Measurements from ENCODE around the gene PTPRF. TPM values are rescaled to one million over a fixed set of nuclear protein-coding genes. Genes with fewer than 3 reads are reported as not detected.

The PTPRF gene
- total RNA-seq, 1 experiment from 2014 or later: 64.1 TPM

DNA sequence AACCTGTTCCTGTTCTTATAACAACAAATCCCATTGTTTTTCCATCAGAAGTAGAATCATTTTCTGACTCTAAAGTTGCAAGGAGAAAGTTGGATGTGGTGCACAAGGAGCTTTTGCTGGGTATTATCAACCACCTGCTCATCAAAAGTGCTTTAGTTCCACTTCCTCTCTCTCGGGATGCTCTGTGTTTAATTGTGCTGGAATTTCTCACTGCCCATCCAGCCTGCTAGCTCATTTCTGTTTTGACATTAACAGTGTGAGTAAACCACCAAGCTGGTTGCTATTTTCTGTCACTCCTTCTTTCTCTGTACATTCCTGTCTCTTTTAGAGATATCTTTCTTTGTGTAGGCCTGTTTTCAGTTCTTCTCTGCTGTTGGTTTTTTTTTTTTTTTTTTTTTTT is 125.3 kb downstream of the PTPRF start:
- Histone ChIP-seq H3K27me3 (ENCODE audit: control insufficient read depth, insufficient read depth, low read length) (no peaks in the 10 kb centered on the region), H3K4me3 (ENCODE audit: insufficient read depth, low read depth, low read length) (no peak overlapping the region), H3K36me3 (replicated peaks; ENCODE audit: control insufficient read depth, insufficient read depth, low read length) (peaks cover 30% of the 10 kb centered on the region)
- no peak for DNase-seq

GRCh38 chr1:43659212-43660166 is 128.8 kb downstream of the PTPRF start:
- Histone ChIP-seq H3K27me3 (ENCODE audit: control insufficient read depth, insufficient read depth, low read length) (no peaks in the 10 kb centered on the region), H3K4me3 (ENCODE audit: insufficient read depth, low read depth, low read length) (no peak overlapping the region)

GRCh38 chr1:43660355-43660754 is 129.7 kb downstream of the PTPRF start:
- DNase-seq: peak; percentile 74
- no peak overlapping the region for H3K4me3 ChIP-seq (ENCODE audit: insufficient read depth, low read depth, low read length)
- peaks cover 39% of the 10 kb centered on the region for H3K36me3 ChIP-seq (replicated peaks; ENCODE audit: control insufficient read depth, insufficient read depth, low read length)

More at GRCh38 chr1:43659212-43660166, 128.8 kb downstream of the PTPRF start:
- peaks cover 40% of the 10 kb centered on the region for H3K36me3 ChIP-seq (replicated peaks; ENCODE audit: control insufficient read depth, insufficient read depth, low read length)
- no peak for DNase-seq

DNA sequence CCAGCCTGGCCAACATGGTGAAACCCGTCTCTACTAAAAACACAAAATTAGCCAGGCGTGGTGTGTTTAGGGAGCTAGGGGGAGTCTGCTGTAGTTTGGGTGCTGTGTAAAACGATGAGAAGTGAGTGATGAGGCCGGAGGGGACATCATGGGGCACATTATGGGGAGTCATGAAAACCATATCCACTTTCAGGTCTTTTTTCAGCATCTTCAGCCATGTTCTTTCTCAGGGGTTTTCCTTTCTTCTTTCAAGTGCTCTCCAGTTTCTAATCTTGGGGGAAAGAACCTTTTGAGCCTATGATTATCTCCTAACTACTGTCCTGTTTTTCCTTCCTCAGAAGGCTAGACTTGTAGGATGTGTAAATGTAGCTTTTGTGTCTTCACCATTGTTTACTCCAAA is 133.7 kb downstream of the PTPRF start:
- DNase-seq: no peak
- peaks cover 59% of the 10 kb centered on the region for H3K36me3 ChIP-seq (replicated peaks; ENCODE audit: control insufficient read depth, insufficient read depth, low read length)
- no peak overlapping the region for H3K4me3 ChIP-seq (ENCODE audit: insufficient read depth, low read depth, low read length)
- H3K27me3 ChIP-seq (ENCODE audit: control insufficient read depth, insufficient read depth, low read length): no peaks in the 10 kb centered on the region

More at GRCh38 chr1:43660355-43660754, 129.7 kb downstream of the PTPRF start:
- H3K27me3 ChIP-seq (ENCODE audit: control insufficient read depth, insufficient read depth, low read length): no peaks in the 10 kb centered on the region

DNA sequence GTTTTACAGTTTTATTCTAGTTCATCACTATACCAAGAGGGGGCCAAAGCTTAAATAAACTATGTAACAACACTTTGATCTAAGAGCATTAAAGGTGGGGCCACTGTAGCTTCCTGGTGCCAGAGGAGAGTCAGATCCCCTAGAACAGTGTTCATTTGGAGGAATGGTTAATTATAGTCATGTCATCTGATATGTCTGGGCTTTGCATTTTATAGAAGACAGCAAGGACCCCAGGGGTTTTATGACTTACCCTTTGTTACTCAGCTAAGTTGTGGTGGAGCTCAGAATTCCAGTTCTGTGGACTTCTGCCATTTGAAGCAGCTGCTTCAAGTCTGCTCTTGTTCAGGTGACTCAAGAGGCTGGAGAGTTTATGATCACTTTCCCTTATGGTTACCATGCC is 135.9 kb downstream of the PTPRF start:
- no peak for DNase-seq
- Histone ChIP-seq H3K36me3 (replicated peaks; ENCODE audit: control insufficient read depth, insufficient read depth, low read length) (peaks cover 73% of the 10 kb centered on the region), H3K4me3 (ENCODE audit: insufficient read depth, low read depth, low read length) (no peak overlapping the region), H3K27me3 (ENCODE audit: control insufficient read depth, insufficient read depth, low read length) (no peaks in the 10 kb centered on the region)

DNA sequence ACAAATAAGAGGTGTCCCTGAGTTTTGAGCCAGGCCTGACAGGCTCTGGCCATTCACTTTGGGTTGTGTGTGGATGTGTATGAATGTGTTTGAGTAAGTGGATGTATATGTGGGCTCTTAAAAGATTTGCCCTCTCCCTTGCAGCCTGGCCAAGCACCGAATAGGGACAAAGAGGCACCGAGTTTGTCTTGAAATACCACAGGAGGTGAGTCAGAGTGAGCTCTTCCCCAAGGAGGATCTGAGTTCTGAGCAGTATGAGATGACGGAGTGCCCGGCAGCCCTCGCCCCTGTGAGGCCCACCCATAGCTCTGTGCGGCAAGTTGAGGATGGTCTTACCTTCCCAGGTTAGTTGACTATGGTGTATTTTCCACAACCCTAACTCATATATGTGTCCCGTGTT is 138.3 kb downstream of the PTPRF start:
- Histone ChIP-seq H3K36me3 (replicated peaks; ENCODE audit: control insufficient read depth, insufficient read depth, low read length) (peaks cover 73% of the 10 kb centered on the region), H3K4me3 (ENCODE audit: insufficient read depth, low read depth, low read length) (no peak overlapping the region), H3K27me3 (ENCODE audit: control insufficient read depth, insufficient read depth, low read length) (no peaks in the 10 kb centered on the region)
- no peak for DNase-seq

DNA sequence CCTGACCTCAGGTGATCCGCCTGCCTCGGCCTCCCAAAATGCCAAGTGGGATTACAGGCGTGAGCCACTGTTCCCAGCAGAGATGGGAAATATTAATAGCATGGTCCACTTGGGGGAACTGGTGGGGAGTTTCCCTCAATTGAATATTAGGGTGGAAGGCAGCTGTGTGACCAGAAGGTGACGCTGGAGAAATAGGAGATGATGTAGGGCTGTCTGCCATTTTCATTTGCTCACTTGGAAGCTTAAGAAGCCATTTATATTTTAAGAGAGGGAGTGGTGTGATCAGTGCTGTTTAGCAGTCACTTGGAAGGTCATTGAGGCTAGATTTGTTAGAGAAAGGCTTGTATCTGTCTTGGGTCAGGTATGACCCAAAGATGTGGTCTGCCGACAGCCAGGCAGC is 139.2 kb downstream of the PTPRF start:
- no peak for DNase-seq
- Histone ChIP-seq H3K36me3 (replicated peaks; ENCODE audit: control insufficient read depth, insufficient read depth, low read length) (peaks cover 72% of the 10 kb centered on the region), H3K4me3 (ENCODE audit: insufficient read depth, low read depth, low read length) (no peak overlapping the region)

GRCh38 chr1:43671193-43671592 is 140.5 kb downstream of the PTPRF start:
- Histone ChIP-seq H3K4me3 (ENCODE audit: insufficient read depth, low read depth, low read length) (no peak overlapping the region), H3K27me3 (ENCODE audit: control insufficient read depth, insufficient read depth, low read length) (no peaks in the 10 kb centered on the region), H3K36me3 (replicated peaks; ENCODE audit: control insufficient read depth, insufficient read depth, low read length) (peaks cover 68% of the 10 kb centered on the region)
- no peak for DNase-seq

More for the DNA sequence above, 139.2 kb downstream of the PTPRF start:
- no peaks in the 10 kb centered on the region for H3K27me3 ChIP-seq (ENCODE audit: control insufficient read depth, insufficient read depth, low read length)

DNA sequence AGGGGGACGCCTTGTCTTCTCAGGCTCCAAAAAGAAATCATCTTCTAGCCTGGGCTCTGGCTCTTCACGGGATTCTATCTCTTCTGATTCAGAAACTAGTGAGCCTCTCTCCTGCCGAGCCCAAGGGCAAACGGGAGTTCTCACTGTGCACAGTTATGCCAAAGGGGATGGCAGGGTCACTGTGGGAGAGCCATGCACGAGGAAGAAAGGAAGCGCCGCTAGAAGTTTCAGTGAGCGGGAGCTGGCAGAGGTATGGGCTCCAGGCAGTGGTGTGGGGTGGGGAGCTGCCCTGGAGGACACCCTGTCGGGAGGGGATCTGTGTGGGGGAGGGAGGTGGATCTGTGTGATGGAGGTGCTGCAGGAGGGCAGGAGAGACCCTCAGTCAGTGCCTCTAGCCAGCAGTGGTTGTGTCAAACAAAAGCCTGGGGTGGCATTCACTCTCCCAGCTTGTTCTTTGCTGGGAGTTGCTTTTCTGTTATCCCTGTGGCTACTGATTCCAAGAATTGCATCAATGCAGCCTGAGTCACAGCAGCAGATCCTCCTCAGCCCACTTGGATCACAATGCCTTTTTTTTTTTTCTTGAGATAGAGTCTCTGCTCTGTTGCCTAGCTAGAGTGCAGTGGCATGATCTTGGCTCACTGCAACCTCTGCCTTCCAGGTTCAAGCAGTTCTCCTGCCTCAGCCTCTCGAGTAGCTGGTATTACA is 141.1 kb downstream of the PTPRF start:
- Histone ChIP-seq H3K4me3 (ENCODE audit: insufficient read depth, low read depth, low read length) (no peak overlapping the region), H3K36me3 (replicated peaks; ENCODE audit: control insufficient read depth, insufficient read depth, low read length) (peaks cover 62% of the 10 kb centered on the region), H3K27me3 (ENCODE audit: control insufficient read depth, insufficient read depth, low read length) (no peaks in the 10 kb centered on the region)
- DNase-seq: no peak

- Histone ChIP-seq H3K4me3 (ENCODE audit: insufficient read depth, low read depth, low read length) (no peak overlapping the region), H3K27me3 (ENCODE audit: control insufficient read depth, insufficient read depth, low read length) (no peaks in the 10 kb centered on the region), H3K36me3 (replicated peaks; ENCODE audit: control insufficient read depth, insufficient read depth, low read length) (peaks cover 54% of the 10 kb centered on the region)
- DNase-seq: no peak
These were observed 142.6 kb downstream of the PTPRF start for GRCh38 chr1:43673261-43673660.

Other genes with a start within 250 kb of the PTPRF start
- gene C1orf210, start 245.3 kb upstream of the PTPRF start, total RNA-seq (2014; rRNA removed; shearing (Covaris generic)): 1.5 and 2.0 TPM in 2 replicates
- 2.6 and 5.4 TPM in 2 replicates for gene TIE1, start 229.9 kb upstream of the PTPRF start, total RNA-seq (2014; rRNA removed; shearing (Covaris generic))
- gene MPL, start 193.1 kb upstream of the PTPRF start, total RNA-seq (2014; rRNA removed; shearing (Covaris generic)): 0.48 TPM in 1 of 2 replicates, not detected in the other
- gene CDC20, start 171.9 kb upstream of the PTPRF start, total RNA-seq (2014; rRNA removed; shearing (Covaris generic)): 493 and 564 TPM in 2 replicates
- 44.6 and 61.3 TPM in 2 replicates for gene ELOVL1, start 162.9 kb upstream of the PTPRF start, total RNA-seq (2014; rRNA removed; shearing (Covaris generic))
- gene MED8, start 141.1 kb upstream of the PTPRF start, total RNA-seq (2014; rRNA removed; shearing (Covaris generic)): 37.6 and 41.2 TPM in 2 replicates
- gene SZT2, start 141.0 kb upstream of the PTPRF start, total RNA-seq (2014; rRNA removed; shearing (Covaris generic)): 12.2 and 19.0 TPM in 2 replicates
- gene HYI, start 77.0 kb upstream of the PTPRF start, total RNA-seq (2014; rRNA removed; shearing (Covaris generic)): 29.4 and 42.5 TPM in 2 replicates
- gene KDM4A, start 119.3 kb downstream of the PTPRF start, total RNA-seq (2014; rRNA removed; shearing (Covaris generic)): 34.7 and 41.8 TPM in 2 replicates
- gene ST3GAL3, start 176.7 kb downstream of the PTPRF start, total RNA-seq (2014; rRNA removed; shearing (Covaris generic)): 18.8 and 19.8 TPM in 2 replicates